ENCODE results near the gene DR1.
A peak's percentile ranks its signal among the peaks of the same experiment; 100 is the strongest.
"Not testable (repeated sequence)": the region's sequence is repeated elsewhere in the genome, so short reads cannot be mapped to it uniquely, and the experiment has no call there.

The DR1 gene

GRCh38 chr1:93344484-93344883 lies 1.2 kb upstream of the DR1 start:
- no peak for DNase-seq

- peak; percentile 29 for DNase-seq
Observed at GRCh38 chr1:93344886-93345632, 648 bp upstream of the DR1 start.

- peak; percentile 35 for DNase-seq
Observed at GRCh38 chr1:93346421-93346993, 800 bp downstream of the DR1 start.

GRCh38 chr1:93347334-93347899 lies 1.7 kb downstream of the DR1 start:
- DNase-seq: no peak

GRCh38 chr1:93348104-93348728 lies 2.5 kb downstream of the DR1 start:
- DNase-seq: no peak

GRCh38 chr1:93349231-93350135 lies 3.8 kb downstream of the DR1 start:
- no peak for DNase-seq

- DNase-seq: no peak
Observed at GRCh38 chr1:93350322-93350721, 4.6 kb downstream of the DR1 start.

- DNase-seq: no peak
Observed at GRCh38 chr1:93350875-93351274, 5.2 kb downstream of the DR1 start.

GRCh38 chr1:93351346-93351745 lies 5.6 kb downstream of the DR1 start:
- not testable (repeated sequence) for DNase-seq

- DNase-seq: no peak
Observed at GRCh38 chr1:93352376-93352775, 6.7 kb downstream of the DR1 start.

GRCh38 chr1:93353286-93353685 lies 7.6 kb downstream of the DR1 start:
- DNase-seq: no peak

GRCh38 chr1:93354749-93355148 lies 9.0 kb downstream of the DR1 start:
- no peak for DNase-seq

- DNase-seq: no peak
Observed at GRCh38 chr1:93357242-93357641, 11.5 kb downstream of the DR1 start.

- DNase-seq: no peak
Observed at GRCh38 chr1:93358293-93358692, 12.6 kb downstream of the DR1 start.

GRCh38 chr1:93360111-93360510 lies 14.4 kb downstream of the DR1 start:
- no peak for DNase-seq

GRCh38 chr1:93362237-93362636 lies 16.5 kb downstream of the DR1 start:
- DNase-seq: no peak

GRCh38 chr1:93365813-93366212 lies 20.1 kb downstream of the DR1 start:
- no peak for DNase-seq

GRCh38 chr1:93369734-93370133 lies 24.0 kb downstream of the DR1 start:
- no peak for DNase-seq

- no peak for DNase-seq
Observed at GRCh38 chr1:93374334-93375106, 28.8 kb downstream of the DR1 start.

- DNase-seq: no peak
Observed at GRCh38 chr1:93384656-93385055, 38.9 kb downstream of the DR1 start.

GRCh38 chr1:93386268-93386667 lies 40.6 kb downstream of the DR1 start:
- not testable (repeated sequence) for DNase-seq

- DNase-seq: no peak
Observed at GRCh38 chr1:93394514-93394913, 48.8 kb downstream of the DR1 start.
